T-helper 1 cell treated with Interleukin-12 subunit alpha and Interleukin-12 subunit beta and Interleukin-4 antibody, amounts not matched to agents 30 μg/mL and 1 μg/mL, for 36 hours (primary cell): ENCODE data around the gene DNAJC6.
"Not testable (repeated sequence)": the region's sequence is repeated elsewhere in the genome, so short reads cannot be mapped to it uniquely, and the experiment has no call there.

Source experiments
- H3K27ac Mint-ChIP-seq: one replicate; pipeline ENCODE4 v1.8.0; 2021; ENCODE audit warnings: mild to moderate bottlenecking, mixed read lengths
- H3K27me3 Mint-ChIP-seq: one replicate; pipeline ENCODE4 v1.8.0; 2021; ENCODE audit warnings: low read depth, mixed read lengths
- H3K36me3 Mint-ChIP-seq: one replicate; pipeline ENCODE4 v1.8.0; 2021; ENCODE audit warnings: low read depth, mixed read lengths
- H3K4me1 Mint-ChIP-seq: one replicate; pipeline ENCODE4 v1.8.0; 2021; ENCODE audit warnings: low read depth, mixed read lengths
- H3K4me3 Mint-ChIP-seq: one replicate; pipeline ENCODE4 v1.8.0; 2021; ENCODE audit warnings: mild to moderate bottlenecking, moderate library complexity, mixed read lengths
- H3K9me3 Mint-ChIP-seq: one replicate; pipeline ENCODE4 v1.8.0; 2021; ENCODE audit warnings: mixed read lengths

DNAJC6 gene

GRCh38 chr1:65359888-65360287 is 50.5 kb downstream of the DNAJC6 start:
- H3K9me3 Mint-ChIP-seq = no peaks in the 10 kb centered on the region
- H3K36me3 Mint-ChIP-seq = no peaks in the 10 kb centered on the region
- H3K27ac Mint-ChIP-seq = no peak overlapping the region
- peaks cover 3% of the 10 kb centered on the region for H3K27me3 Mint-ChIP-seq
- no peaks in the 10 kb centered on the region for H3K4me1 Mint-ChIP-seq
- no peak overlapping the region for H3K4me3 Mint-ChIP-seq

DNA sequence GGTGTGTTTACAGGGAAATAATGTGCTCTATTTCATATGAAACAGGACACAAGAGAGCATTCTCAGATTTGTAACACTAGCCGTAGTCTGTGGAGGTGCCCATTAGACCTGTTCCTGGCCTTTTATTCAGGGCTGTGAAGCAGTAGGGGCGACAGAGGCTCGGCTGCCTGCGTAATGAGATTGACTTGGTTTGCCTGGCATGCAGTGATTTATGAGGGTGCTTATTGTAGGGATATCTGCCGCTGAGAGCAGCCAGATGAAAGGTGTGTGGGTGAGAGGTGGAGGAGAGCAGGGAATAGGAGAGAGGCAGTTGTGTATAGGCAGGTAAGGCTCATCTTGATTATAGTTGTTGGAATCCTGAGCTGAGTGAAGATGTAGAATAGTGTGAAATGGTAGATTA is 51.3 kb downstream of the DNAJC6 start:
- Mint-ChIP-seq H3K27me3 (peaks cover 3% of the 10 kb centered on the region), H3K36me3 (no peaks in the 10 kb centered on the region), H3K4me3 (no peak overlapping the region), H3K27ac (no peak overlapping the region), H3K4me1 (no peaks in the 10 kb centered on the region), H3K9me3 (no peaks in the 10 kb centered on the region)

DNA sequence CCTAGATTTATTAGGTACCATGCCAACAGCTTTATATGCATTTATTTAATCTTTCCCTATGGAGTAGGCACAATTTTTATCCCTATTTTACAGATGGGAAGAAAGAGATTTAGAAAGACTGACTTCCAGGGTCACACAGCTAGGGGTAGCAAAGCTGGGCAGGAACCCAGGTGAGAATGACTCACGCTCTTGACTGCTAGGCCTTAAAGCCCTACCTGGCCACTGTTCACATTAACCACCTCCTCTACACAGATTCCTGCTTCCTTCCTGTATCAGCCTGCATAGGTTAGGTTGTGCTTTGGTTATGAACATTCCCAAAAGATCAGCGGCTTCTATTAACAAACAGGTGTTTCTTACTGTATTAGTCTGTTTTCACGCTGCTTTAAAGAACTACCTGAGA is 53.2 kb downstream of the DNAJC6 start:
- Mint-ChIP-seq H3K36me3 (no peaks in the 10 kb centered on the region), H3K4me3 (no peak overlapping the region), H3K27ac (no peak overlapping the region), H3K27me3 (peaks cover 3% of the 10 kb centered on the region), H3K9me3 (no peaks in the 10 kb centered on the region), H3K4me1 (no peaks in the 10 kb centered on the region)

- H3K27ac Mint-ChIP-seq = no peak overlapping the region
- H3K4me1 Mint-ChIP-seq = no peaks in the 10 kb centered on the region
- H3K27me3 Mint-ChIP-seq = peaks cover 3% of the 10 kb centered on the region
- H3K36me3 Mint-ChIP-seq = no peaks in the 10 kb centered on the region
- no peak overlapping the region for H3K4me3 Mint-ChIP-seq
- H3K9me3 Mint-ChIP-seq = no peaks in the 10 kb centered on the region
These were observed 54.1 kb downstream of the DNAJC6 start for GRCh38 chr1:65363484-65363883.

GRCh38 chr1:65368403-65368802 is 59.1 kb downstream of the DNAJC6 start:
- no peak overlapping the region for H3K4me3 Mint-ChIP-seq
- H3K9me3 Mint-ChIP-seq = no peaks in the 10 kb centered on the region
- H3K27me3 Mint-ChIP-seq = no peaks in the 10 kb centered on the region
- H3K4me1 Mint-ChIP-seq = peaks cover 2% of the 10 kb centered on the region
- H3K27ac Mint-ChIP-seq = no peak overlapping the region
- H3K36me3 Mint-ChIP-seq = peaks cover 4% of the 10 kb centered on the region

- Mint-ChIP-seq H3K4me3 (no peak overlapping the region), H3K4me1 (peaks cover 2% of the 10 kb centered on the region), H3K36me3 (peaks cover 7% of the 10 kb centered on the region), H3K9me3 (no peaks in the 10 kb centered on the region), H3K27me3 (no peaks in the 10 kb centered on the region), H3K27ac (no peak overlapping the region)
These were observed 62.2 kb downstream of the DNAJC6 start for GRCh38 chr1:65371544-65371943.

- Mint-ChIP-seq H3K27ac (no peak overlapping the region), H3K4me3 (no peak overlapping the region), H3K36me3 (peaks cover 7% of the 10 kb centered on the region), H3K4me1 (peaks cover 2% of the 10 kb centered on the region), H3K9me3 (no peaks in the 10 kb centered on the region), H3K27me3 (no peaks in the 10 kb centered on the region)
These were observed 63.2 kb downstream of the DNAJC6 start for GRCh38 chr1:65372557-65372956.

DNA sequence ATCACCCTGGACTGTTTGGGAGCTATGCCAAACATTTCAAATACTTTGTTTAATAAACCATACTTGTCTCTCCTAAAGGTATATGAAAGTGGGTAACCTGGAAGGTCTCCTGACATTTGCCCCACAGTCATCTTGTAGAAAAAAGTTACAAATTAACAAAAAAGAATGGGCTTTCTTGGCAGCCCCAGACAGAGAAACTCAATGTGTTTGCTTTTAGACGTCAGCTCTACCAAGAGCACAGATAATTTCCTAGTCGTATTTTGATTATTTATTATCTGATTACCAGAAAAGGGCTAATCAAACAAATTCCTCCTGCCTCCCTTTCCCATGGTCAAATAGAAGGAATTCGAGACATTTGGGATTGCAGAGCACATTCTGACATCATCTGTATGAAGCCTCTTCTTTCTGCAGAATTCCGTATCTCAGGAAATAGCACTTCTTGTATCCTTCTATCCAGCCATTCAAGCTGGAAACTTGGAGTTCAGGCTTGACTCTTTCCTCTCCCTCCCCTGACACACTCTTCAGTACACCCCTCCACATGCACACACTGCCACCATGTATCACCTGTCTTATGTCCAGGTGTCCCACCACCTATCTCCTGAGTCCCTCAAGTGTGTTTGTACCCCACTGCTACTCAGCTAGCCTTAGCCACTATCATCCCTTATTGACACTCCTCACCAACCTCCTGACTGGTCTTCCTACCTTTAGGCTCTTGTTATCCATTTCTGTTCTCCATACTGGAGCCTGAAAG is 68.3 kb downstream of the DNAJC6 start:
- Mint-ChIP-seq H3K4me3 (no peak overlapping the region), H3K27me3 (peaks cover 5% of the 10 kb centered on the region), H3K27ac (no peak overlapping the region)

GRCh38 chr1:65378247-65378946 is 69.1 kb downstream of the DNAJC6 start:
- H3K27ac Mint-ChIP-seq = no peak overlapping the region
- peaks cover 9% of the 10 kb centered on the region for H3K9me3 Mint-ChIP-seq
- peaks cover 3% of the 10 kb centered on the region for H3K4me1 Mint-ChIP-seq
- H3K36me3 Mint-ChIP-seq = peaks cover 21% of the 10 kb centered on the region
- no peak overlapping the region for H3K4me3 Mint-ChIP-seq
- H3K27me3 Mint-ChIP-seq = peaks cover 7% of the 10 kb centered on the region

More for the DNA sequence above, 68.3 kb downstream of the DNAJC6 start:
- peaks cover 7% of the 10 kb centered on the region for H3K9me3 Mint-ChIP-seq
- H3K4me1 Mint-ChIP-seq = peaks cover 3% of the 10 kb centered on the region
- H3K36me3 Mint-ChIP-seq = peaks cover 20% of the 10 kb centered on the region

DNA sequence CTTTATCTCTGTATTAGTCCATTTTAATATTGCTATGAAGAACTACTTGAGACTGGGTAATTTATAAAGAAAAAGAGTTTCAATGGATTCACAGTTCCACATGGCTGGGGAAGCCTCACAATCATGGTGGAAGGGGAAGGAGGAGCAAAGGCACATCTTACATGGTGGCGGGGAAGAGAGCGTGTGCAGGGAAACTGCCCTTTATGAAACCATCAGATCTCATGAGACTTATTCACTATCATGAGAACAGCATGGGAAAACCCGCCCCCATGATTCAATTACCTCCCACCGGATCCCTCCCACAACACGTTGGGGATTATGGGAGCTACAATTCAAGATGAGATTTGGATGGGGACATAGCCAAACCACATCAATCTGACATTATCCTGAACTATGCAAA is 75.1 kb downstream of the DNAJC6 start:
- Mint-ChIP-seq H3K9me3 (peaks cover 16% of the 10 kb centered on the region), H3K4me1 (peaks cover 11% of the 10 kb centered on the region), H3K36me3 (peaks cover 34% of the 10 kb centered on the region)
- H3K27me3 Mint-ChIP-seq, H3K4me3 Mint-ChIP-seq, H3K27ac Mint-ChIP-seq: not testable (repeated sequence)

- Mint-ChIP-seq H3K27me3 (peaks cover 7% of the 10 kb centered on the region), H3K27ac (no peak overlapping the region), H3K4me1 (peaks cover 23% of the 10 kb centered on the region), H3K36me3 (peaks cover 34% of the 10 kb centered on the region), H3K4me3 (no peak overlapping the region), H3K9me3 (peaks cover 11% of the 10 kb centered on the region)
These were observed 77.1 kb downstream of the DNAJC6 start for GRCh38 chr1:65386439-65386838.

- Mint-ChIP-seq H3K27ac (no peak overlapping the region), H3K36me3 (peaks cover 31% of the 10 kb centered on the region), H3K4me3 (no peak overlapping the region), H3K4me1 (peaks cover 31% of the 10 kb centered on the region), H3K27me3 (peaks cover under 1% of the 10 kb centered on the region), H3K9me3 (peaks cover 8% of the 10 kb centered on the region)
These were observed 78.5 kb downstream of the DNAJC6 start for GRCh38 chr1:65387821-65388220.

DNA sequence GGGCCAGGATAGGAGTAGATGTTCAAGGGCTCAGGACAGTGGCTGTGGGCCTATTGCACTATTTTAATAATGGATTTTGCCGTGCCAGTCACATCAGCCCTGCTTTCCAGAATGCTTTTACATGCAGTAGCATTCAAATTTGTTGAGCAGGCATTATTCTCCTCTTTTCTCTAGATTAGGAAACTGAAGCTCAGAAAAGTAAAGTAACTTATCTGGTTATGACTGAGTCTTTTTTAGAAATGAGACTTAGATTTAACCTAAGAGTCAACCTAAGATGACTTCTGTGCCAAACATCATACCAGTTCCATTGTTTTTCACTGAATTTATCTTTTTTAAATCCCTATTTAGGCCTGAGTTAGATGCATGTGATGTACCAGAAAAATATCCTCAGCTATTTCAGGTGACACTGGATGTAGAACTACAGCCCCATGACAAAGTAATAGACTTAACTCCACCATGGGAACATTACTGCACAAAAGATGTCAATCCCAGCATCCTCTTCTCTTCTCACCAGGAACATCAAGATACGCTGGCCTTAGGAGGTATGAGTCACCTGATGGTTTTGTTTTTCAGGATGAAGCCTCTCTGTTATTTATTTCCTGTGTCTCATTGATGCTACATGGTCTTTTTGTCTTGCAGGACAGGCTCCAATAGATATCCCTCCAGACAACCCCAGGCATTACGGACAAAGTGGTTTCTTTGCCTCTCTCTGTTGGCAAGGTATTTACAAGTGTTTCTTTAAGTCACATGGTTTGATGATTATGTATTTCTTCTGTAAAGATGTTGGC is 79.8 kb downstream of the DNAJC6 start:
- no peak overlapping the region for H3K4me3 Mint-ChIP-seq

DNA sequence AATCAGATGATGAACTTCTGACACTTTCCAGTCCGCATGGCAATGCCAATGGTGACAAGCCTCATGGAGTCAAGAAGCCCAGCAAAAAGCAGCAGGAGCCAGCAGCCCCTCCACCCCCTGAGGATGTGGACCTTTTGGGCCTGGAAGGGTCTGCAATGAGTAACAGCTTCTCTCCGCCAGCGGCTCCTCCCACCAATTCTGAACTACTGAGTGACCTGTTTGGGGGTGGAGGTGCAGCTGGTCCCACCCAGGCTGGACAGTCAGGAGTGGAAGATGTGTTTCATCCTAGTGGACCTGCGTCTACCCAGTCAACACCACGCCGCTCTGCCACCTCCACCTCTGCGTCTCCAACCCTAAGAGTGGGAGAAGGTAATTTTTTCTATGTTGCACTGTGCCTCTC is 83.2 kb downstream of the DNAJC6 start:
- H3K4me3 Mint-ChIP-seq = no peak overlapping the region
- peaks cover 71% of the 10 kb centered on the region for H3K4me1 Mint-ChIP-seq
- peak overlapping the region; percentile 76 for H3K27ac Mint-ChIP-seq
- no peaks in the 10 kb centered on the region for H3K27me3 Mint-ChIP-seq
- H3K9me3 Mint-ChIP-seq = no peaks in the 10 kb centered on the region
- H3K36me3 Mint-ChIP-seq = peaks cover 27% of the 10 kb centered on the region

More for the DNA sequence above, 79.8 kb downstream of the DNAJC6 start:
- peak overlapping the region; percentile 22 for H3K27ac Mint-ChIP-seq
- peaks cover 4% of the 10 kb centered on the region for H3K9me3 Mint-ChIP-seq
- H3K36me3 Mint-ChIP-seq = peaks cover 30% of the 10 kb centered on the region
- H3K4me1 Mint-ChIP-seq = peaks cover 40% of the 10 kb centered on the region
- H3K27me3 Mint-ChIP-seq = no peaks in the 10 kb centered on the region
